ENCODE data around the gene ENO4. TPM values are rescaled to one million over a fixed set of nuclear protein-coding genes. Genes with fewer than 3 reads are reported as not detected.

The ENO4 gene
- total and polyA plus RNA-seq, 10 of the 15 experiments (the other 5 are each of a cell fraction or from before 2014, with no cell fraction given): 0.12 to 0.37 (median 0.18) TPM; not detected in 7

GRCh38 chr10:116825901-116826300 lies 23.4 kb upstream of the ENO4 start:
- no peaks in the 10 kb centered on the region for H4K20me1 ChIP-seq (ENCODE audit: control insufficient read depth, insufficient read depth)
- SMC1A ChIA-PET (ENCODE audit: uncharacterized antibody, unreplicated experiment): no interaction called here
- BruUV-seq (replicated peaks): no TSS peak
- H3K4me1 ChIP-seq (ENCODE audit: control insufficient read depth, insufficient read depth, low read length): no peaks in the 10 kb centered on the region
- no peak overlapping the region for H3K9ac ChIP-seq (ENCODE audit: control insufficient read depth, insufficient read depth, low read length)
- 66% methylated on average over 7 of the region's 7 CpGs for WGBS (ENCODE audit: insufficient coverage, insufficient replicate concordance, low lambda C conversion rate, missing lambda C conversion rate)
- DNase-seq (ENCODE audit: low read depth, low spot score) (no peak), FAIRE-seq (no peak), ATAC-seq (no peak)
- RAD21 ChIA-PET (ENCODE audit: unreplicated experiment): no interaction called here
- TF ChIP-seq ZBTB33 (IDR thresholded peaks at IDR 0.05) (no peak), HSF1 (IDR thresholded peaks at IDR 0.05; ENCODE audit: low read depth, low read length) (no peak), MYB (IDR thresholded peaks at IDR 0.05; ENCODE audit: borderline replicate concordance, low read depth, low read length) (no peak), BCLAF1 (IDR thresholded peaks at IDR 0.05) (no peak), CHD4 (IDR thresholded peaks at IDR 0.05) (no peak), ETV6 (conservative IDR thresholded peaks at IDR 0.05 in 1 of 2, IDR thresholded peaks at IDR 0.05 in 1 of 2; ENCODE audit: borderline replicate concordance in 1 of 2, low read depth in 1 of 2) (no peak), ZNF217 (IDR thresholded peaks at IDR 0.05) (no peak), JUND (IDR thresholded peaks at IDR 0.05; ENCODE audit: low read depth, low read length) (no peak), BHLHE40 (IDR thresholded peaks at IDR 0.05; ENCODE audit: borderline replicate concordance in 1 of 2, low read depth in 2 of 2, low read length in 1 of 2) (no peak), HDGF (IDR thresholded peaks at IDR 0.05) (no peak), SMARCA5 (IDR thresholded peaks at IDR 0.05) (no peak), POLR2A (IDR thresholded peaks at IDR 0.05; ENCODE audit: low read depth, low read length) (no peak)
- no peak overlapping the region for H2AFZ ChIP-seq (ENCODE audit: control insufficient read depth, low read depth, low read length)
- no peak overlapping the region for H3K27ac ChIP-seq (ENCODE audit: control insufficient read depth, insufficient read depth)
- intact Hi-C loops (cut with micrococcal nuclease; ENCODE audit: unreplicated experiment) (no loop called here), in situ Hi-C loops (cut with MboI) (no loop called here)
- H3K9me3 ChIP-seq (replicated peaks; ENCODE audit: control insufficient read depth, insufficient read depth, low read length): no peaks in the 10 kb centered on the region; the same call in 2 of the 3 replicates
- no peaks in the 10 kb centered on the region for H3K36me3 ChIP-seq (ENCODE audit: control insufficient read depth in 2 of 2, insufficient read depth in 2 of 2, low read length in 1 of 2)
- no peak overlapping the region for H3K4me3 ChIP-seq
- no peak overlapping the region for H3K4me2 ChIP-seq (ENCODE audit: control insufficient read depth, insufficient read depth)
- no peaks in the 10 kb centered on the region for H3K79me2 ChIP-seq (ENCODE audit: control insufficient read depth, insufficient read depth, low read length)
- POLR2A ChIA-PET: no interaction called here
- H3K27me3 ChIP-seq (replicated peaks in 1 of 2; ENCODE audit: control insufficient read depth in 2 of 2, insufficient read depth in 2 of 2, low read length in 1 of 2): no peaks in the 10 kb centered on the region
- CTCF ChIA-PET: no interaction called here
